Measurements from ENCODE around the gene GOLGA3. TPM values are rescaled to one million over a fixed set of nuclear protein-coding genes. Genes with fewer than 3 reads are reported as not detected.
"Not testable (repeated sequence)": the region's sequence is repeated elsewhere in the genome, so short reads cannot be mapped to it uniquely, and the experiment has no call there.

The GOLGA3 gene
- polyA plus RNA-seq, 4 donors, result 7.3 to 35.1 (median 15.5) TPM

GRCh38 chr12:132852496-132852895, 23.8 kb upstream of the GOLGA3 start:
- WGBS, 3 donors, result 95 to 97% (median 95%) methylated on average over 12 of the region's 12 CpGs
- H3K9me3 ChIP-seq (ENCODE audit: control insufficient read depth in 2 of 2, insufficient read depth in 1 of 2, low read depth in 1 of 2, low read length in 1 of 2), result no peaks in the 10 kb centered on the region
- no peak overlapping the region for H3K27ac ChIP-seq (ENCODE audit: low read depth in 1 of 3, low read length in 2 of 3)
- peaks cover 28 to 85% (median 38%) of the 10 kb centered on the region in 3 donors for H3K36me3 ChIP-seq (ENCODE audit: control insufficient read depth in 3 of 3, insufficient read depth in 2 of 3, low read depth in 1 of 3, low read length in 3 of 3)
- H3K4me1 ChIP-seq (ENCODE audit: control insufficient read depth in 3 of 3, insufficient read depth in 2 of 3, low read depth in 1 of 3, low read length in 2 of 3), result no peaks in the 10 kb centered on the region
- no peak for DNase-seq
- FAIRE-seq, result no peak
- H3K27me3 ChIP-seq (ENCODE audit: control insufficient read depth in 3 of 3, insufficient read depth in 3 of 3, low read length in 3 of 3), result no peaks in the 10 kb centered on the region
- no peak overlapping the region for H3K4me3 ChIP-seq (ENCODE audit: low read depth in 1 of 3, low read length in 3 of 3)

GRCh38 chr12:132851465-132851864, 22.8 kb upstream of the GOLGA3 start:
- H3K4me3 ChIP-seq (ENCODE audit: low read depth in 1 of 3, low read length in 3 of 3), result no peak overlapping the region
- no peaks in the 10 kb centered on the region for H3K9me3 ChIP-seq (ENCODE audit: control insufficient read depth in 2 of 2, insufficient read depth in 1 of 2, low read depth in 1 of 2, low read length in 1 of 2)
- H3K27ac ChIP-seq (ENCODE audit: low read depth in 1 of 3, low read length in 2 of 3), result no peak overlapping the region
- 93 to 98% (median 96%) methylated on average over 25 of the region's 25 CpGs for WGBS, 3 donors
- H3K4me1 ChIP-seq (ENCODE audit: control insufficient read depth in 3 of 3, insufficient read depth in 2 of 3, low read depth in 1 of 3, low read length in 2 of 3), result no peaks in the 10 kb centered on the region
- no peak for DNase-seq
- H3K27me3 ChIP-seq (ENCODE audit: control insufficient read depth in 3 of 3, insufficient read depth in 3 of 3, low read length in 3 of 3), result no peaks in the 10 kb centered on the region
- peaks cover 27 to 85% (median 40%) of the 10 kb centered on the region in 3 donors for H3K36me3 ChIP-seq (ENCODE audit: control insufficient read depth in 3 of 3, insufficient read depth in 2 of 3, low read depth in 1 of 3, low read length in 3 of 3)
- no peak for FAIRE-seq

- no peaks in the 10 kb centered on the region for H3K4me1 ChIP-seq (ENCODE audit: control insufficient read depth in 3 of 3, insufficient read depth in 2 of 3, low read depth in 1 of 3, low read length in 2 of 3)
- WGBS, 3 donors, result 87 to 95% (median 89%) methylated on average over 16 of the region's 16 CpGs
- H3K4me3 ChIP-seq (ENCODE audit: low read depth in 1 of 3, low read length in 3 of 3), result no peak overlapping the region
- no peaks in the 10 kb centered on the region for H3K27me3 ChIP-seq (ENCODE audit: control insufficient read depth in 3 of 3, insufficient read depth in 3 of 3, low read length in 3 of 3)
- no peak overlapping the region for H3K27ac ChIP-seq (ENCODE audit: low read depth in 1 of 3, low read length in 2 of 3)
- peaks cover 25 to 84% (median 35%) of the 10 kb centered on the region in 3 donors for H3K36me3 ChIP-seq (ENCODE audit: control insufficient read depth in 3 of 3, insufficient read depth in 2 of 3, low read depth in 1 of 3, low read length in 3 of 3)
- no peak for FAIRE-seq
- no peak for DNase-seq
- no peaks in the 10 kb centered on the region for H3K9me3 ChIP-seq (ENCODE audit: control insufficient read depth in 2 of 2, insufficient read depth in 1 of 2, low read depth in 1 of 2, low read length in 1 of 2)
Measured at GRCh38 chr12:132850291-132850690, 21.6 kb upstream of the GOLGA3 start.

- Histone ChIP-seq H3K4me1 (ENCODE audit: control insufficient read depth in 3 of 3, insufficient read depth in 2 of 3, low read depth in 1 of 3, low read length in 2 of 3) (no peaks in the 10 kb centered on the region), H3K9me3 (ENCODE audit: control insufficient read depth in 2 of 2, insufficient read depth in 1 of 2, low read depth in 1 of 2, low read length in 1 of 2) (no peaks in the 10 kb centered on the region), H3K27me3 (ENCODE audit: control insufficient read depth in 3 of 3, insufficient read depth in 3 of 3, low read length in 3 of 3) (no peaks in the 10 kb centered on the region), H3K27ac (ENCODE audit: low read depth in 1 of 3, low read length in 2 of 3) (no peak overlapping the region), H3K4me3 (ENCODE audit: low read depth in 1 of 3, low read length in 3 of 3) (no peak overlapping the region), H3K36me3 (ENCODE audit: control insufficient read depth in 3 of 3, insufficient read depth in 2 of 3, low read depth in 1 of 3, low read length in 3 of 3) (peaks cover 28 to 79% (median 28%) of the 10 kb centered on the region in 3 donors)
- WGBS, 3 donors, result 95 to 97% (median 96%) methylated on average over 13 of the region's 13 CpGs
- no peak for DNase-seq
- FAIRE-seq, result no peak
Measured at GRCh38 chr12:132848521-132848920, 19.9 kb upstream of the GOLGA3 start.

GRCh38 chr12:132847363-132848356, 19.0 kb upstream of the GOLGA3 start:
- WGBS, 3 donors, result 82 to 92% (median 87%) methylated on average over 30 of the region's 30 CpGs
- no peak for FAIRE-seq
- Histone ChIP-seq H3K36me3 (ENCODE audit: control insufficient read depth in 3 of 3, insufficient read depth in 2 of 3, low read depth in 1 of 3, low read length in 3 of 3) (peaks cover 25 to 78% (median 28%) of the 10 kb centered on the region in 3 donors), H3K9me3 (ENCODE audit: control insufficient read depth in 2 of 2, insufficient read depth in 1 of 2, low read depth in 1 of 2, low read length in 1 of 2) (no peaks in the 10 kb centered on the region), H3K4me3 (ENCODE audit: low read depth in 1 of 3, low read length in 3 of 3) (no peak overlapping the region), H3K4me1 (ENCODE audit: control insufficient read depth in 3 of 3, insufficient read depth in 2 of 3, low read depth in 1 of 3, low read length in 2 of 3) (no peaks in the 10 kb centered on the region), H3K27me3 (ENCODE audit: control insufficient read depth in 3 of 3, insufficient read depth in 3 of 3, low read length in 3 of 3) (no peaks in the 10 kb centered on the region), H3K27ac (ENCODE audit: low read depth in 1 of 3, low read length in 2 of 3) (no peak overlapping the region)
- DNase-seq, result no peak

- H3K27ac ChIP-seq (ENCODE audit: low read depth in 1 of 3, low read length in 2 of 3); FAIRE-seq; DNase-seq; H3K9me3 ChIP-seq (ENCODE audit: control insufficient read depth in 2 of 2, insufficient read depth in 1 of 2, low read depth in 1 of 2, low read length in 1 of 2); H3K4me1 ChIP-seq (ENCODE audit: control insufficient read depth in 3 of 3, insufficient read depth in 2 of 3, low read depth in 1 of 3, low read length in 2 of 3); H3K27me3 ChIP-seq (ENCODE audit: control insufficient read depth in 3 of 3, insufficient read depth in 3 of 3, low read length in 3 of 3); H3K4me3 ChIP-seq (ENCODE audit: low read depth in 1 of 3, low read length in 3 of 3): not testable (repeated sequence)
- 93 to 99% (median 94%) methylated on average over 11 of the region's 11 CpGs for WGBS, 3 donors
- peaks cover 21 to 82% (median 29%) of the 10 kb centered on the region in 3 donors for H3K36me3 ChIP-seq (ENCODE audit: control insufficient read depth in 3 of 3, insufficient read depth in 2 of 3, low read depth in 1 of 3, low read length in 3 of 3)
Measured at GRCh38 chr12:132844681-132845080, 16.0 kb upstream of the GOLGA3 start.

GRCh38 chr12:132842449-132843045, 13.9 kb upstream of the GOLGA3 start:
- Histone ChIP-seq H3K27ac (ENCODE audit: low read depth in 1 of 3, low read length in 2 of 3) (no peak overlapping the region), H3K9me3 (ENCODE audit: control insufficient read depth in 2 of 2, insufficient read depth in 1 of 2, low read depth in 1 of 2, low read length in 1 of 2) (no peaks in the 10 kb centered on the region), H3K27me3 (ENCODE audit: control insufficient read depth in 3 of 3, insufficient read depth in 3 of 3, low read length in 3 of 3) (no peaks in the 10 kb centered on the region), H3K36me3 (ENCODE audit: control insufficient read depth in 3 of 3, insufficient read depth in 2 of 3, low read depth in 1 of 3, low read length in 3 of 3) (peaks cover 18 to 79% (median 24%) of the 10 kb centered on the region in 3 donors), H3K4me1 (ENCODE audit: control insufficient read depth in 3 of 3, insufficient read depth in 2 of 3, low read depth in 1 of 3, low read length in 2 of 3) (no peaks in the 10 kb centered on the region), H3K4me3 (ENCODE audit: low read depth in 1 of 3, low read length in 3 of 3) (no peak overlapping the region)
- 93 to 95% (median 93%) methylated on average over 21 of the region's 21 CpGs for WGBS, 3 donors
- FAIRE-seq, result no peak
- no peak for DNase-seq

- Histone ChIP-seq H3K4me1 (ENCODE audit: control insufficient read depth in 3 of 3, insufficient read depth in 2 of 3, low read depth in 1 of 3, low read length in 2 of 3) (no peaks in the 10 kb centered on the region), H3K4me3 (ENCODE audit: low read depth in 1 of 3, low read length in 3 of 3) (no peak overlapping the region), H3K27me3 (ENCODE audit: control insufficient read depth in 3 of 3, insufficient read depth in 3 of 3, low read length in 3 of 3) (no peaks in the 10 kb centered on the region), H3K27ac (ENCODE audit: low read depth in 1 of 3, low read length in 2 of 3) (no peak overlapping the region), H3K36me3 (ENCODE audit: control insufficient read depth in 3 of 3, insufficient read depth in 2 of 3, low read depth in 1 of 3, low read length in 3 of 3) (peaks cover 14 to 73% (median 20%) of the 10 kb centered on the region in 3 donors), H3K9me3 (ENCODE audit: control insufficient read depth in 2 of 2, insufficient read depth in 1 of 2, low read depth in 1 of 2, low read length in 1 of 2) (no peaks in the 10 kb centered on the region)
- DNase-seq, result no peak
- WGBS, 3 donors, result 94 to 97% (median 97%) methylated on average over 15 of the region's 15 CpGs
- no peak for FAIRE-seq
Measured at GRCh38 chr12:132841151-132841550, 12.5 kb upstream of the GOLGA3 start.
